PC-9 (cell line): ENCODE data around the gene EP400.

Source experiments
- CTCF ChIP-seq: fragments of 200-600 bp; sonication (generic); conservative IDR thresholded peaks from 2 replicates; pipeline ENCODE4 v1.6.1; 2017; ENCODE audit warnings: mixed run types, antibody characterized with exemption, mild to moderate bottlenecking, moderate library complexity
- EZH2 ChIP-seq: fragments of 200-600 bp; sonication (generic); IDR thresholded peaks from 2 replicates; pipeline ENCODE4 v1.8.0; 2017; ENCODE audit warnings: antibody characterized with exemption, low read depth

- TF ChIP-seq CTCF (no peak), EZH2 (no peak)
Measured at GRCh38 chr12:131994589-131994988, 44.8 kb downstream of the EP400 start.
